H1 (cell line): Measurements from ENCODE around the gene TMPRSS9. TPM values are rescaled to one million over a fixed set of nuclear protein-coding genes. Genes with fewer than 3 reads are reported as not detected.

ENCODE experiments used
- CTCF ChIP-seq, 3 experiments: IDR thresholded peaks; 1 replicate in 2 of 3; 2 replicates in 1 of 3; pipeline versions ENCODE4 v1.5.1 to v1.6.1; 2011; ENCODE audit warnings: low read length in 3 of 3, mild to moderate bottlenecking in 3 of 3, inconsistent platforms in 2 of 3, low read depth in 1 of 3, moderate library complexity in 1 of 3; ENCODE audit not compliant: insufficient read depth in 1 of 3; ENCODE audit errors: control extremely low read depth in 1 of 3
- FOSL1 ChIP-seq: IDR thresholded peaks from 2 replicates; pipeline ENCODE4 v1.6.1; 2011; ENCODE audit warnings: mild to moderate bottlenecking, low read depth, low read length, moderate library complexity; ENCODE audit not compliant: insufficient read depth
- MAX ChIP-seq: IDR thresholded peaks from 2 replicates; pipeline ENCODE4 v1.6.1; 2012; ENCODE audit warnings: inconsistent platforms
- SRF ChIP-seq: IDR thresholded peaks from 2 replicates; pipeline ENCODE4 v1.6.1; 2011; ENCODE audit warnings: mild to moderate bottlenecking, low read depth, low read length, moderate library complexity
- polyA plus RNA-seq, 7 experiments: library from polyadenylated mRNA; depleted of rRNA in 3 of 7; stranded (reverse) in 5 of 7; unstranded in 2 of 7; fragments of >200 nt in 5 of 7; fragments of 200-250 nt in 2 of 7; gene quantifications; 1 replicate in 5 of 7; 2 replicates in 1 of 7; 4 replicates in 1 of 7; pipeline versions ENCODE4 v1.2.1 to v1.2.3, GENCODE V29; 2011 to 2013; ENCODE audit warnings: missing spikeins in 2 of 7, mixed read lengths in 2 of 7
- total RNA-seq: library from RNA; stranded (reverse); fragmentation: NEBNext Ultra II Directional; extraction: Animal tissue kit (Norgen Biotek cat#: 25700); gene quantifications from 2 replicates; pipeline ENCODE4 v1.2.1, GENCODE V29; 2021

TMPRSS9 gene
- total and polyA plus RNA-seq, 2 of the 8 experiments (the other 6 are each of a cell fraction or from before 2014, with no cell fraction given): 0.15 to 0.19 TPM

DNA sequence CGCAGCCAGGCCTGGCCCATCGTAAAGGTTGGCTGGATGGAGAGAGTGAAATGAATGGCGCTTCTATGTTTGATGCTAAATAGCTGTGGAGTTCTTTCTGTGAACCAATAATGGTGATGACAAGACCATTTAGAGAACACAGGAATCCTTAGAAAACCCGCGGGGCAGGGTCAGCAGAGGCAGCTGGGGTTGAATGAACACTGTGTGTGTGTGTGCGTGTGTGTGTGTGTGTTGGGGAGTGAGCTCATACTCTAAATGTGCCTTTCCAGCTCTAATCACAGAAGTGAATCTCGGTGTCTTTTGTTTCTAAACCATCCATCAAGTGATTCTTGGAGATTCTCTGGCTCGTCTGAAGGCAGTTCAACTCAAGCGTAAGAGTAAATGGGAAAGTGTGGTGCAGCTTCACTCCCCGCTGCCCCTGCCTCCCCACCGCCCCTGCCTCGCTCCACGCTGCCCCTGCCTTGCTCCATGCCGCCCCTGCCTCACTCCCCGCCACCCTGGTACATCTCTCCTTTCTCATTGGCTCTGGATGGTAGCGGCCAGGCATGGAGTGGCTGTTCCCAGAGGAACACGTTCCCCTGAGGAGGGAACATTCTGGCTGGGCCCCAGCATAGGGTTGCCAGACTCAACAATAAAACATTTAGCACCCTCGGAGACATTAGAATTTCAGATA lies 21.2 kb downstream of the TMPRSS9 start (continued):
- no peak for TF ChIP-seq SRF
- no peak for TF ChIP-seq FOSL1
- no peak for TF ChIP-seq MAX
- no peak for TF ChIP-seq CTCF (IDR thresholded peaks at IDR 0.05; ENCODE audit: control extremely low read depth in 1 of 3, insufficient read depth in 1 of 3, low read depth in 1 of 3, low read length in 3 of 3)
